Uterus (tissue), 4 donors: ENCODE measurements around the gene MBP. TPM values are rescaled to one million over a fixed set of nuclear protein-coding genes. Genes with fewer than 3 reads are reported as not detected.

ENCODE experiments used
- DNase-seq, 2 donors: peaks; one replicate each; pipeline ENCODE4 v3.0.0-alpha.2; 2019 to 2020
- H3K27ac ChIP-seq, 2 donors: fragments of 200-600 bp; sonication (generic); 1 replicate in 1 of 2; 2 replicates in 1 of 2; pipeline ENCODE4 v1.5.1; 2016 to 2018
- H3K27me3 ChIP-seq, 2 donors: fragments of 200-600 bp; sonication (generic); one replicate each; pipeline ENCODE4 v1.5.1; 2018 to 2019; ENCODE audit warnings: control low read depth in 1 of 2
- H3K36me3 ChIP-seq, 2 donors: fragments of 200-600 bp; sonication (generic); one replicate each; pipeline ENCODE4 v1.5.1; 2019; ENCODE audit warnings: control low read depth in 1 of 2
- H3K4me1 ChIP-seq, 2 donors: fragments of 200-600 bp; sonication (generic); one replicate each; pipeline ENCODE4 v1.5.1; 2018 to 2019; ENCODE audit warnings: control low read depth in 1 of 2
- H3K4me3 ChIP-seq, 2 donors: fragments of 200-600 bp; sonication (generic); 1 replicate in 1 of 2; 2 replicates in 1 of 2; pipeline ENCODE4 v1.5.1; 2018 to 2019; ENCODE audit warnings: mild to moderate bottlenecking in 1 of 2
- H3K9me3 ChIP-seq, 2 donors: fragments of 200-600 bp; sonication (generic); one replicate each; pipeline ENCODE4 v1.5.1; 2019; ENCODE audit warnings: control low read depth in 1 of 2
- CTCF ChIP-seq, 4 experiments: fragments of 200-600 bp in 2 of 4; fragments of 450-650 bp in 2 of 4; sonication (generic) in 2 of 4; IDR thresholded peaks; one replicate each; pipeline ENCODE4 v1.5.1; 2016 to 2019; ENCODE audit warnings: antibody characterized with exemption in 4 of 4, mild to moderate bottlenecking in 2 of 4, moderate library complexity in 1 of 4
- POLR2A ChIP-seq, 2 donors: fragments of 450-650 bp; IDR thresholded peaks; one replicate each; pipeline ENCODE4 v1.6.1; 2016; ENCODE audit warnings: antibody characterized with exemption in 2 of 2, mild to moderate bottlenecking in 1 of 2, moderate library complexity in 1 of 2
- intact Hi-C: fragments of 100-400 bp; cut with DNase I; formaldehyde crosslinking; loops from one replicate; pipeline ENCODE4 v1.15.1; 2023; ENCODE audit warnings: low total_unique reads
- total RNA-seq, 4 donors: library from RNA; depleted of rRNA in 3 of 4; stranded (reverse); fragments of >200 nt in 3 of 4; gene quantifications; one replicate each; pipeline versions ENCODE4 v1.1.0 to v1.2.4, GENCODE V29; 2014 to 2023
- donor health status: DM: yes; HTN: yes; CAD: no.

Gene MBP
- total RNA-seq, 4 donors from 2014 or later, result 12.1 to 52.2 (median 19.8) TPM

GRCh38 chr18:76973520-76974266 lies 158.9 kb downstream of the MBP start:
- TF ChIP-seq POLR2A (IDR thresholded peaks at IDR 0.05) (no peak), CTCF (IDR thresholded peaks at IDR 0.05) (no peak)
- Histone ChIP-seq H3K27ac (no peak overlapping the region), H3K4me1 (no peaks in the 10 kb centered on the region), H3K4me3 (no peak overlapping the region), H3K36me3 (no peaks in the 10 kb centered on the region), H3K9me3 (no peaks in the 10 kb centered on the region), H3K27me3 (no peaks in the 10 kb centered on the region)
- DNase-seq, result no peak
- intact Hi-C loops, result no loop called here

GRCh38 chr18:76972846-76973519 lies 159.6 kb downstream of the MBP start:
- no peaks in the 10 kb centered on the region for H3K36me3 ChIP-seq
- intact Hi-C loops, result no loop called here
- no peaks in the 10 kb centered on the region for H3K9me3 ChIP-seq
- TF ChIP-seq CTCF (IDR thresholded peaks at IDR 0.05) (no peak), POLR2A (IDR thresholded peaks at IDR 0.05) (no peak)
- H3K4me3 ChIP-seq, result no peak overlapping the region
- DNase-seq, result no peak
- H3K27ac ChIP-seq, result no peak overlapping the region
- no peaks in the 10 kb centered on the region for H3K4me1 ChIP-seq
- no peaks in the 10 kb centered on the region for H3K27me3 ChIP-seq

GRCh38 chr18:76972241-76972640 lies 160.3 kb downstream of the MBP start:
- Histone ChIP-seq H3K27me3 (no peaks in the 10 kb centered on the region), H3K27ac (no peak overlapping the region), H3K4me3 (no peak overlapping the region), H3K36me3 (no peaks in the 10 kb centered on the region), H3K4me1 (no peaks in the 10 kb centered on the region), H3K9me3 (no peaks in the 10 kb centered on the region)
- intact Hi-C loops, result no loop called here
- no peak for DNase-seq
- no peak for TF ChIP-seq CTCF (IDR thresholded peaks at IDR 0.05)
- no peak for TF ChIP-seq POLR2A (IDR thresholded peaks at IDR 0.05)

GRCh38 chr18:76970770-76971559 lies 161.6 kb downstream of the MBP start:
- TF ChIP-seq POLR2A (IDR thresholded peaks at IDR 0.05), result no peak
- TF ChIP-seq CTCF (IDR thresholded peaks at IDR 0.05), result no peak
- intact Hi-C loops, result no loop called here
- no peaks in the 10 kb centered on the region for H3K4me1 ChIP-seq

More at GRCh38 chr18:76970770-76971559, 161.6 kb downstream of the MBP start:
- no peak for DNase-seq
- H3K9me3 ChIP-seq, result no peaks in the 10 kb centered on the region
- H3K36me3 ChIP-seq, result no peaks in the 10 kb centered on the region
- no peak overlapping the region for H3K4me3 ChIP-seq
- no peaks in the 10 kb centered on the region for H3K27me3 ChIP-seq
- H3K27ac ChIP-seq, result no peak overlapping the region
